ENCODE data around the gene CDK5RAP1.
"Not testable (repeated sequence)": the region's sequence is repeated elsewhere in the genome, so short reads cannot be mapped to it uniquely, and the experiment has no call there.

CDK5RAP1 gene

GRCh38 chr20:33401184-33401920 lies at the start of gene CDK5RAP1:
Gene CDK5RAP1 (minus strand): TSS chr20:33401519. CDS start chr20:33397064, 4,455 bp downstream.
- DNase-seq = peak; percentile 93

- peak; percentile 11 for DNase-seq
These were observed 49.5 kb upstream of the CDK5RAP1 start for GRCh38 chr20:33450867-33451266.

GRCh38 chr20:33445881-33446625 lies 44.7 kb upstream of the CDK5RAP1 start:
- no peak for DNase-seq

GRCh38 chr20:33444797-33445560 lies 43.7 kb upstream of the CDK5RAP1 start:
- DNase-seq = peak; percentile 57

GRCh38 chr20:33443512-33444239 lies 42.4 kb upstream of the CDK5RAP1 start, which contains the start of gene SNTA1:
Gene SNTA1 (minus strand): TSS chr20:33443763. CDS start chr20:33443620, 143 bp downstream.
- peak; percentile 85 for DNase-seq

- DNase-seq = no peak
These were observed 41.7 kb upstream of the CDK5RAP1 start for GRCh38 chr20:33443006-33443511.

- DNase-seq = no peak
These were observed 41.1 kb upstream of the CDK5RAP1 start for GRCh38 chr20:33442136-33443005.

GRCh38 chr20:33441142-33441955 lies 40.0 kb upstream of the CDK5RAP1 start:
- peak; percentile 30 for DNase-seq

GRCh38 chr20:33440562-33440961 lies 39.2 kb upstream of the CDK5RAP1 start:
- not testable (repeated sequence) for DNase-seq

GRCh38 chr20:33438481-33438880 lies 37.2 kb upstream of the CDK5RAP1 start:
- DNase-seq = peak; percentile 14

- no peak for DNase-seq
These were observed 36.0 kb upstream of the CDK5RAP1 start for GRCh38 chr20:33437141-33437911.

GRCh38 chr20:33434434-33434833 lies 33.1 kb upstream of the CDK5RAP1 start:
- DNase-seq = no peak

- no peak for DNase-seq
These were observed 32.3 kb upstream of the CDK5RAP1 start for GRCh38 chr20:33433465-33434234.

- no peak for DNase-seq
These were observed 30.6 kb upstream of the CDK5RAP1 start for GRCh38 chr20:33431797-33432381.

GRCh38 chr20:33423875-33424274 lies 22.6 kb upstream of the CDK5RAP1 start:
- DNase-seq = not testable (repeated sequence)

GRCh38 chr20:33423141-33423834 lies 22.0 kb upstream of the CDK5RAP1 start:
- peak; percentile 88 for DNase-seq

GRCh38 chr20:33419140-33419974 lies 18.0 kb upstream of the CDK5RAP1 start:
- DNase-seq = peak; percentile 81
